Measurements from ENCODE around the gene EFHC2.

The EFHC2 gene

GRCh38 chrX:44157283-44157682 is 186.2 kb downstream of the EFHC2 start:
- no peak overlapping the region for H3K4me3 ChIP-seq (ENCODE audit: low read depth, low read length)

- H3K4me3 ChIP-seq (ENCODE audit: low read depth, low read length): no peak overlapping the region
These were observed 186.7 kb downstream of the EFHC2 start for GRCh38 chrX:44156726-44157125.

DNA sequence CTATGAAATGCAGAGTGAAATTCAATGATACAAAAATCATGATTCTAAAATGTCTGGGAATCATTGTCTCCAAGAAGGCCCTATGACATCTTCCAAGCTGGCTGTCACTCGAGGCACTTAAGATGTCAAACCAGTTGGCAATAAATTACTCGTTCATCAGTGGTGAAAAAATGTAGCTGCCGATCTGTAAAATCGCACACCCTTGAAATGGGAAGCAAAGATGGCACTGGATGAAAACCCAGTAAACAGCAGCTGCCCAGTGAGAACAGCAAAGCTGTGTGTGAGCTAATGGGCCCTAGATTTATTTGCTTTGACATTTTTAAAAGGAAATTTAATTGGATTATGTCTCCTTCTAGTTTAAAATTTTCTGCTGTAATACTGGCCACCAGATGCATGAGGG is 188.3 kb downstream of the EFHC2 start:
- H3K4me3 ChIP-seq (ENCODE audit: low read depth, low read length): no peak overlapping the region

DNA sequence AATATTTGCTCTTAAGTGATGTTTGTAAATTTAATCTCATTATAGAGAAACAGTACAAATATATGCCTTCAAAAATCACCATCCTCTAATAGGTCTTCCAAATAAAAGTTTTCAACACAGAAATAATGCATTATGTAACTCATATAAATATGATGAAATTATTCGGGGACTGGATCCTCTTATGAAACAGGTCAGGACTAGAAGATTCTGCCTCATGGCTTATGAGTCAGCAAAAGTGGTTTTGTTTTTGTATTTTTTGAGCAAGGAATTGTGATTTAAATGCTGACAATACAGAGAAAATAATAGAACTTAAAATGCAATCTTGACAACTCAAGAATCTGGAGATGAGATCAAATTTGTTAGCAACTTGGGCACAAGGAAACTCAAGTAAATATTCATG is 190.6 kb downstream of the EFHC2 start:
- no peak overlapping the region for H3K4me3 ChIP-seq (ENCODE audit: low read depth, low read length)

GRCh38 chrX:44147130-44147529 is 196.3 kb downstream of the EFHC2 start:
- no peak overlapping the region for H3K4me3 ChIP-seq (ENCODE audit: low read depth, low read length)

DNA sequence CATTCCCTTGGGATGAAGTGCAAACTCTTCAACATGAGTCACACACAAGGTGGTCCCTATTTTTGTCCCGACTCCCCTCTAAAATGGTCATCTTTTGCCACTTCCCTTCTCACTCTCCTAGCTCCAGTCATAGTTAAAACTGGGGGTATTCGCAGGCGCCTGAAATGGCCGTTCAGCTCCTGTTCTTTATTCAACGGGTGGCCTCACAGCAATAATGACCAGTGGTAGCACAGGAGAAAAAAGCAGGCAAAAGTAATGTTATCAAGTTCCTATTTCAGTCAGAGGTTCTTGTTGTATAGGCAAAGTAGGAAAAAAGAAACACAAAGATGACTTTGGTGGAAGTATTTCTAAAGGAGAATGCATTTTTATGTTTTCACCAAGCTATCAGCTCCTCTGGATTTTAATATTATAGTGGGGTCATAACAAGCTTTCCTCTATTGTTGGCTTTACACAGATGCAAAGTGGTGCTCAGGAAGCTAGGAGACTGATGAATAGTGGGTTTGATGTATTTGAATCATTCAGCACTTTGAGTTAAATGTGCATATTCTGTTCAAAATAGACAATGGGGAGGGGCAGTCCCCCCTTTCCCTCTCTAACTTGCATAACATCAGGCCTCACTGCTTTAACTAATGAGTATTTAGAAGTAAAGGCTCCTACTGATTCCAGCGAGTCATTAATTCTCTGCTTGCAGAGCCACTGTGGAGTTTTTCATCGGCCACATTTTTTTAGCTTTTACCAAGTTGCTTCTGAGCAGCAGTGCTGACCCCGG is 199.1 kb downstream of the EFHC2 start:
- H3K4me3 ChIP-seq (ENCODE audit: low read depth, low read length): no peak overlapping the region

DNA sequence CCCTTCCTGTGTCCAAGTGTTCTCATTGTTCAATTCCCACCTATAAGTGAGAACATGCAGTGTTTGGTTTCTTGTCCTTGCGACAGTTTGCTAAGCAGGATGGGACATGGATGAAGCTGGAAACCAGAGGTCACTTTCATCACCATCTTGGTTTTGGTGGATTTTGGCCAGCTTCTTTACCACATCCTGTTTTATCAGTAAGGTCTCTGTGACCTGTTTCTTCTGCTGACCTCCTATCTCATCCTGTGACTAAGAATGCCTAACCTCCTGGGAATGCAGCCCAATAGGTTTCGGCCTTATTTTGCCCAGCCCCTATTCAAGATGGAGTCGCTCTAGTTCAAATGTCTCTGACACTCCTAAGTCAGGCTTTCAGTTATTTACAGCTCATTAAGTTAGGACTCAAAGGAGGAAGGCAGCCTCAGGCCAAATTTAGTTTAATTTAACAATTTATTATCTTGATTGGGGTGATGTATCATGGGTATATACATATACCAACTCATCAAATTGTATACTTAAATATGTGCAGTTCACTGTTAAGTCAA is 200.3 kb downstream of the EFHC2 start:
- no peak overlapping the region for H3K4me3 ChIP-seq (ENCODE audit: low read depth, low read length)

DNA sequence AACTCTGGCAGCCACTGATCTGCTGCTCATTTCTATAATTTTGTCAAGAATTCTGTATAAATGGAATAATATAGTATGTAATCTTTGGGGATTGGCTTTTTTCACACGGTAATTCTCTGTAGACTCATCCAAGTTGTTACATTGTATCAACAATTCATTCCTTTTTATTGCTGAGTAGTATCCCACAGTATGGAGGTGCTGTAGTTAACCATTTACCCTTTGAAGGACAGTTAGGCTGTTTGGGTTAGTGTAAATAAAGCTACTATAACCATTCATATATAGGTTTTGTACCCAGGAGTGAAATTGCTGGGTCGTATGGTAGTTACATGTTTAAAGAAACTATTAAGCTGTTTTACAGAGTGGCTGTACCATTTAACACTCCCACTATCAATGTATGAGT is 213.3 kb downstream of the EFHC2 start:
- no peak overlapping the region for H3K4me3 ChIP-seq (ENCODE audit: low read depth, low read length)

GRCh38 chrX:44113337-44113736 is 230.1 kb downstream of the EFHC2 start:
- H3K4me3 ChIP-seq (ENCODE audit: low read depth, low read length): no peak overlapping the region

- no peak overlapping the region for H3K4me3 ChIP-seq (ENCODE audit: low read depth, low read length)
These were observed 236.6 kb downstream of the EFHC2 start for GRCh38 chrX:44106864-44107263.

GRCh38 chrX:44105228-44105913 is 238.1 kb downstream of the EFHC2 start:
- H3K4me3 ChIP-seq (ENCODE audit: low read depth, low read length): no peak overlapping the region

- H3K4me3 ChIP-seq (ENCODE audit: low read depth, low read length): no peak overlapping the region
These were observed 238.8 kb downstream of the EFHC2 start for GRCh38 chrX:44104699-44105098.

GRCh38 chrX:44101281-44101680 is 242.2 kb downstream of the EFHC2 start:
- H3K4me3 ChIP-seq (ENCODE audit: low read depth, low read length): no peak overlapping the region

- no peak overlapping the region for H3K4me3 ChIP-seq (ENCODE audit: low read depth, low read length)
These were observed 244.1 kb downstream of the EFHC2 start for GRCh38 chrX:44099366-44099765.

Measured in iPS-11a (cell line).